ENCODE results near the gene TMEM61.

The TMEM61 gene

DNA sequence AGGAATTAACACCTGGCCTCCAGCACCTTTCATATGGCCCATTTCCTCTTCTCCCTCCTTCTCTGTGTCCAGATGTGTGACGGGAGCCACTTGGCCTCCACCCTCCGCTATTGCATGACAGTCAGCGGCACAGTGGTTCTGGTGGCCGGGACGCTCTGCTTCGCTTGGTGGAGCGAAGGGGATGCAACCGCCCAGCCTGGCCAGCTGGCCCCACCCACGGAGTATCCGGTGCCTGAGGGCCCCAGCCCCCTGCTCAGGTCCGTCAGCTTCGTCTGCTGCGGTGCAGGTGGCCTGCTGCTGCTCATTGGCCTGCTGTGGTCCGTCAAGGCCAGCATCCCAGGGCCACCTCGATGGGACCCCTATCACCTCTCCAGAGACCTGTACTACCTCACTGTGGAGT is 5.6 kb downstream of the TMEM61 start:
- no peak overlapping the region for H2AFZ ChIP-seq (ENCODE audit: low read length, unreplicated experiment)
- no peaks in the 10 kb centered on the region for H3K36me3 ChIP-seq (ENCODE audit: insufficient read depth, low read length)
- no peak overlapping the region for H3K27ac ChIP-seq (ENCODE audit: low read depth, low read length)

DNA sequence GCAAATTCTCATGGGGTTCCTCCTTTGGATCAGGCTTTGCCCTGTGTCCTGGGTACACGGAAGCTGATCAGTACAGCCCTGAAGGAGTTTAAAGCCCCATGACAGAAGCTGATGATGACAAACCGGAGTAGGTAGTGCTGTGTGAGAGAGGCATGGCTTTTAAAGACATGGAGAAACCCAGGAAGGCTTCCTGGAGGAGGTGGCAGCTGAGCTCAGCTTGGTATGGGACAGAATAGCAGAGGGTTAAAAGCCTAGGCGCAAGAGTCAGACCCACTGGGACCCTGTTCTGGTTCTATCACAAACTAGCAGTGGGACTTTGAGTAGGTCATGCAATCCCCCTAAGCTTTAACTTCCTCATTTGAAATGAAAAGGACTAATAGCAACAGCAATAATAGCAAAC is 6.1 kb downstream of the TMEM61 start:
- H3K4me3 ChIP-seq (ENCODE audit: low read depth, low read length), result no peak overlapping the region
- H3K4me1 ChIP-seq (ENCODE audit: control insufficient read depth, insufficient read depth, low read length, unreplicated experiment), result no peaks in the 10 kb centered on the region
- H2AFZ ChIP-seq (ENCODE audit: low read length, unreplicated experiment), result no peak overlapping the region
- H3K27me3 ChIP-seq (ENCODE audit: insufficient read depth, low read length), result peaks cover 6% of the 10 kb centered on the region; the same call in 1 of the 2 replicates
- no peak overlapping the region for H3K27ac ChIP-seq (ENCODE audit: low read depth, low read length)
- H3K79me2 ChIP-seq (ENCODE audit: control insufficient read depth, insufficient read depth, low read length, unreplicated experiment), result no peaks in the 10 kb centered on the region
- H3K36me3 ChIP-seq (ENCODE audit: insufficient read depth, low read length), result no peaks in the 10 kb centered on the region

More for the DNA sequence above, 5.6 kb downstream of the TMEM61 start:
- Histone ChIP-seq H3K4me3 (ENCODE audit: low read depth, low read length) (no peak overlapping the region), H3K27me3 (ENCODE audit: insufficient read depth, low read length) (peaks cover 11% of the 10 kb centered on the region), H3K79me2 (ENCODE audit: control insufficient read depth, insufficient read depth, low read length, unreplicated experiment) (no peaks in the 10 kb centered on the region), H3K4me1 (ENCODE audit: control insufficient read depth, insufficient read depth, low read length, unreplicated experiment) (no peaks in the 10 kb centered on the region)

DNA sequence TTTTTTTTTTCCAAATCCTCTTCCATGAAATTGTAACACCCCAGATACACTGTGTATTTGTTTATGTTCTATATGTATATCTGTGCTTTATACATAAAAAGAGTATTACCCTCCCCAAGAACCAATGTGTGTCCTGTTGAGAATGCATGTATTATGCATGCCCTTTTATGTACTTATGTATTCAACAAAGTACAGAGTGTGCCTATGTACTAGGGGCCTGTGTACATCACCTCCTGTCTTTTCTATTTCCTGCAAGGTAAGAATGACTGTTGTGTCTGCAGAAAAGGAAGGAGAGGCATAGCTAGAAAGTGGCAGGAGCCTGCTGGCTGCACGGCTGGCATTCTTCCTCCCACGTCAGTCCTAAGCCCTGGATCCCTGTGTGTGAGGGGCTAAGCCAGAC is 7.0 kb downstream of the TMEM61 start:
- Histone ChIP-seq H3K79me2 (ENCODE audit: control insufficient read depth, insufficient read depth, low read length, unreplicated experiment) (no peaks in the 10 kb centered on the region), H2AFZ (ENCODE audit: low read length, unreplicated experiment) (no peak overlapping the region), H3K27me3 (ENCODE audit: insufficient read depth, low read length) (0 out of 2 replicates have a peak, but pooled peaks cover 2% of the 10 kb centered on the region), H3K4me1 (ENCODE audit: control insufficient read depth, insufficient read depth, low read length, unreplicated experiment) (no peaks in the 10 kb centered on the region), H3K4me3 (ENCODE audit: low read depth, low read length) (no peak overlapping the region), H3K27ac (ENCODE audit: low read depth, low read length) (no peak overlapping the region), H3K36me3 (ENCODE audit: insufficient read depth, low read length) (no peaks in the 10 kb centered on the region)

DNA sequence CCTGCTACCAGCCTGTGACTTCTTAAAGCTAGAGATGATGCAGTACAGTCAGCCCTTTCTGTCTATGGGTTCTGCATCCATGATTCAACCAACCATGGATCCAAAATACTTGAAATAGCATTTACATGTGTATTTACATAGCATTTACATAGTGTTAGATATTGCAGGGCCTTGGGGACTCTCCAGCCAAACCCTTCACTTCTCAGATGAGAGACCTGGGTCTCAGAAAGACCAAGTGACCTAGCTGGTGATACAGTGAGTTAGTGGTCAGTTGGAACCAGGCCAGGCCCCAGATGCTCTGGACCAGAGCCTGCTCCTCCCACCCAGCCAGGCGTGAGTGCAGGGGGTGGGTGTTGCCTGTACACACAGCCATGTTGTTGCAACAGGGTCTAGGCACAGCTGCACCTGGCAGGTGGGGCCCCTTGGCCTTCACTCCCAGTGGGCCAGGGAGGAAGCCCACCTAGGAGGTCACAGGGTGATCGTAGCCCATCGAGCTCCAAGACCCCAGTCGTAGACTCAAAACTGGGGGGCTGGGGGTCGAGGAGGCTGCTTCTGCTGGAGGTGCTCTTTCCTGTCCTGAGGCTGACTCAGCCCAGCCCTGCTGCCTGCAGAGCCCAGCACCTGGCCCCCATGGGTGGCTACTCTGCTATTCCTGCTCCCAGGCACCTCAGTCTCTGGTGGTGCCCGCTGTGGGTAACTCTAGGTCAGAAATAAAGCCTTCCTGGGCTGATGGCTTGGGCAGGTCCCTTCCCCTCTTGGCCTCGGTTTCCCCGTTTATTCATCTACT is 7.7 kb downstream of the TMEM61 start:
- H3K27me3 ChIP-seq (ENCODE audit: insufficient read depth, low read length), result 0 out of 2 replicates have a peak, but pooled peaks cover 2% of the 10 kb centered on the region
- no peaks in the 10 kb centered on the region for H3K36me3 ChIP-seq (ENCODE audit: insufficient read depth, low read length)
- H3K79me2 ChIP-seq (ENCODE audit: control insufficient read depth, insufficient read depth, low read length, unreplicated experiment), result no peaks in the 10 kb centered on the region
- no peak overlapping the region for H3K27ac ChIP-seq (ENCODE audit: low read depth, low read length)
- H2AFZ ChIP-seq (ENCODE audit: low read length, unreplicated experiment), result no peak overlapping the region
- H3K4me3 ChIP-seq (ENCODE audit: low read depth, low read length), result no peak overlapping the region
- H3K4me1 ChIP-seq (ENCODE audit: control insufficient read depth, insufficient read depth, low read length, unreplicated experiment), result no peaks in the 10 kb centered on the region

DNA sequence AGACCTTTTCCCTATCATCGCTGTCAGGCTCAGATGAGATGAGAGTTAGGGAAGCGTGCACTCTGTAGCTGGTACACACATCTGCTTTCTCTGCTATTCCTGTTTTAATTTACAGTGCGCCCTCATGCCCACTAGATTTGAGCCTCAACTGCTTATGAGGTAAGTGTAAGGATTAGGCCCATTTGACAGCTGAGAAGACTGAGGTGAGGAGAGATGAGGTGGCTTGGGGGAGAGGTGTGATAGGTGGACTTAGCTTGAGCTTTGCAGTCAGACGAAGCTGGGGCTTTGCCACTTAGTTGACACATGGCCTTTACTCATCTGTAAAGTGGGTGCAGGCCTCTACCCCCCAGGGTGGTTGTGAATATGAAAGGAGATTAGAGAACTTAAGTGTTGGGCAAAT is 8.5 kb downstream of the TMEM61 start:
- Histone ChIP-seq H3K27ac (ENCODE audit: low read depth, low read length) (no peak overlapping the region), H3K4me1 (ENCODE audit: control insufficient read depth, insufficient read depth, low read length, unreplicated experiment) (no peaks in the 10 kb centered on the region), H2AFZ (ENCODE audit: low read length, unreplicated experiment) (no peak overlapping the region), H3K79me2 (ENCODE audit: control insufficient read depth, insufficient read depth, low read length, unreplicated experiment) (no peaks in the 10 kb centered on the region), H3K4me3 (ENCODE audit: low read depth, low read length) (no peak overlapping the region), H3K27me3 (ENCODE audit: insufficient read depth, low read length) (no peaks in the 10 kb centered on the region), H3K36me3 (ENCODE audit: insufficient read depth, low read length) (no peaks in the 10 kb centered on the region)

DNA sequence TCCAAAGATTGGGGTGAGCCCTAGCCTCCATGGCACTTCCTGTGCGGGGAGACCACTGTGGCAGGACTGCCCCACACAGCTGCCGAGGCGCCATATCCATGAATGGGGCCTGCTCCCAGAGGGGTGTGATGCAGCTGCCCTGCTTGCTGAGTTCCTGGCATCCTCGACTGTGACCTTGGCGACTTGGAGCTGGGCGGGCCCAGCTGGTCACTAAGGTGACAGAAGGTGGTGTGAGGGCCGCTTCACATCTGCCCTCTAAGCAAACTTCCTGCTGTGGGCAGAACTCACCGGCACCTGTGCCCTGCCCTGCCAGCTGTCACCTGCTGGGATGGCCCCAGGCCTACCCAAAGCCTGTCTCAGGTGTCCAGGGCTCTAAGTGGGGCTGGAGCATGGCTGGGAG is 9.0 kb downstream of the TMEM61 start:
- no peak overlapping the region for H2AFZ ChIP-seq (ENCODE audit: low read length, unreplicated experiment)
- no peaks in the 10 kb centered on the region for H3K79me2 ChIP-seq (ENCODE audit: control insufficient read depth, insufficient read depth, low read length, unreplicated experiment)
- H3K36me3 ChIP-seq (ENCODE audit: insufficient read depth, low read length), result no peaks in the 10 kb centered on the region
- H3K27ac ChIP-seq (ENCODE audit: low read depth, low read length), result no peak overlapping the region
- H3K27me3 ChIP-seq (ENCODE audit: insufficient read depth, low read length), result no peaks in the 10 kb centered on the region
- H3K4me3 ChIP-seq (ENCODE audit: low read depth, low read length), result no peak overlapping the region
- H3K4me1 ChIP-seq (ENCODE audit: control insufficient read depth, insufficient read depth, low read length, unreplicated experiment), result no peaks in the 10 kb centered on the region

DNA sequence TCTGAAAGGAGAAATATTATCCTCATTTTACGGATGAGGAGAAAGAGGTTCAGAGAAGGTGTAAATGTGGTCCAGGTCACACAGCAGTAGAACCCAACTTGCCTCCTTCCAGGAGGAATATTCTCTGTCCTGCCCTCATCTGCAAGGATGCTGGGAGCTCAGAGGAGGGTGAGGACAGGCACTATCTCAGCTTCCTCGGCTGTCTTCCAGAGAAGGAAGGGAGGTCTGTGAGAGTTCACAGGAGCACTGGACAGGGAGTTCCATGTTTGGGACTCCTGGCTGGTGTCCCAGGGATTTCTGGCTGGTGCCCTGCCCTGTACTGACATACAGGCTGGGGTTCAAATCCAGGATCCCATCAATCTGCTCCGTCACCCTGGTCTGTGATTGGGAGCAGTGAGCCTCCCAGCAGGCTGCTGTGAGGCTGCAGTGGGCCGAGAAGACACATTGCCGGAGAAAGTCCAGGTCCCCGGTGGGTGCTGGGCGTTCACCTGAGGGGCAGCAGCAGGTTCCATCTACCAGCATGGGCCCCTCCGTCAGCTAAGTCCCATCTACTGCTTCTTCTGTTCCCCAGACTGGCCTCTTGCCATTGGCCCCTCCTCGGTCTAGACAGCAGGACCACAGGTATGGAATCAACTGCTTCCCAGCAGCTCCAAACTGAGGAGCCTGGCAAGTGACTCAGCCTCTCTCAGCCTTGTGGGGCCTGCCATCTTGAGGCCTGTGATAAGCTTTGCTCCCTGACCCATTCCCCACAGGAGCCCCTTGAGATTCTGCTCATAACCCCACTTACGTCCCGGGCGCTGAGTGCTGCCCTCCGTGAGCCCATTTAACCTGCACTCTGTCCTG is 9.8 kb downstream of the TMEM61 start:
- H3K36me3 ChIP-seq (ENCODE audit: insufficient read depth, low read length), result no peaks in the 10 kb centered on the region
- no peak overlapping the region for H2AFZ ChIP-seq (ENCODE audit: low read length, unreplicated experiment)
- no peak overlapping the region for H3K27ac ChIP-seq (ENCODE audit: low read depth, low read length)
- no peak overlapping the region for H3K4me3 ChIP-seq (ENCODE audit: low read depth, low read length)
- H3K27me3 ChIP-seq (ENCODE audit: insufficient read depth, low read length), result no peaks in the 10 kb centered on the region
- H3K4me1 ChIP-seq (ENCODE audit: control insufficient read depth, insufficient read depth, low read length, unreplicated experiment), result no peaks in the 10 kb centered on the region
- H3K79me2 ChIP-seq (ENCODE audit: control insufficient read depth, insufficient read depth, low read length, unreplicated experiment), result no peaks in the 10 kb centered on the region

DNA sequence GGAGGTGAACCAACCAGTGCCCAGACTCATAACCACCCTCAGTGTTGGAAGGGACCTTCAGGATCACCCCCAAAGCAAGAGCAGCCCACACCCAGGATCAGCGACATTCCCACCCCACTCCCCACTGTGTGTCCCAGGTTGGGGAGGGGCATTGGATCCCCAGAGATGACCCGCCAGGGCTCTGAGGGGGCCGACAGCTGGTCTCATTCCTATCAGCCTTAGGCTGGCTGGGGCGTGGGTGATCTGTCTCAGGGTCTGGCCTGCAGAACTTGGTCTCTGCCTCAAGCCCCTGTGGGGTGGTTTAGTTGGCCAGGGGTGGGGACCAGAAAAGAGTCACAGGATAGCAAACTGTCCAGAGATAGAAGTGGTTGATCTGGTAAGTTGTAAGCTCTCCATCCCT is 10.5 kb downstream of the TMEM61 start:
- peaks cover 4% of the 10 kb centered on the region for H3K27me3 ChIP-seq (ENCODE audit: insufficient read depth, low read length)
- H3K4me3 ChIP-seq (ENCODE audit: low read depth, low read length), result no peak overlapping the region
- H3K36me3 ChIP-seq (ENCODE audit: insufficient read depth, low read length), result no peaks in the 10 kb centered on the region
- no peak overlapping the region for H3K27ac ChIP-seq (ENCODE audit: low read depth, low read length)
- H3K79me2 ChIP-seq (ENCODE audit: control insufficient read depth, insufficient read depth, low read length, unreplicated experiment), result no peaks in the 10 kb centered on the region
- no peaks in the 10 kb centered on the region for H3K4me1 ChIP-seq (ENCODE audit: control insufficient read depth, insufficient read depth, low read length, unreplicated experiment)
- H2AFZ ChIP-seq (ENCODE audit: low read length, unreplicated experiment), result no peak overlapping the region

DNA sequence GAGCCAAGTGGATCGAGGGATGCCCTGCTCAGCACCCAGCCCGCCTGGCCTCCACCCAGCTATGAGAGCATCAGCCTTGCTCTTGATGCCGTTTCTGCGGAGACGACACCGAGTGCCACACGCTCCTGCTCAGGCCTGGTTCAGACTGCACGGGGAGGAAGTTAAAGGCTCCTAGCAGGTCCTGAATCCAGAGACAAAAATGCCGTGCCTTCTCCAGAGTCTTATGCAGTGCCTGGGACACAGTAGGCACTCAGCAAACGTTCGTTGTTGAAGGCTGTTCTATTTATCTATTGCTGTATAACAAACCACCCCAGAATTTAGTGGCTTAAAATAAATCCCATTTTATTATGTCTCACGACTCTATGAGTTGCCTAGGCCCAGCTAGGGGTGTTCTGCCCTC is 11.5 kb downstream of the TMEM61 start:
- no peaks in the 10 kb centered on the region for H3K4me1 ChIP-seq (ENCODE audit: control insufficient read depth, insufficient read depth, low read length, unreplicated experiment)
- H3K4me3 ChIP-seq (ENCODE audit: low read depth, low read length), result no peak overlapping the region
- H2AFZ ChIP-seq (ENCODE audit: low read length, unreplicated experiment), result no peak overlapping the region
- no peak overlapping the region for H3K27ac ChIP-seq (ENCODE audit: low read depth, low read length)
- no peaks in the 10 kb centered on the region for H3K79me2 ChIP-seq (ENCODE audit: control insufficient read depth, insufficient read depth, low read length, unreplicated experiment)
- no peaks in the 10 kb centered on the region for H3K36me3 ChIP-seq (ENCODE audit: insufficient read depth, low read length)
- H3K27me3 ChIP-seq (ENCODE audit: insufficient read depth, low read length), result peaks cover 5% of the 10 kb centered on the region

DNA sequence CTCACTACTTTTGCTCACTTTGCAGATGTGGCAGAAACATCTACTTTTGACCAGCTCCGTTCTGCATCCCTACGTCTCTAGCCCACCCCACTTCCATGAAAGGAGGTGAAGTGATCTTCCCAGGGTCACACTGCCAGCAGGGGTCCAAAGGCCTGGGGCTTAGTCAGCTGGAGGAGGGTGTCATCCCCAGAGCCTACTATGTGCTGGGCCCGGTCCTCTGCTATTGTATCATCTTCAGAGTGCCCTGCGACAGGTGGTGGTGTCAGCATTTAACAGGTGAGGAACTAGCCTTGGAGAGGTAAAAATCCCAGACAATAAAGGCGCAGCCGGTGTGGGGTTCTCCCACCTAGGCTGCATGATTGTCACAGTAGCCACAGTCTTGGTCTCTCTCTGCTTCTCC is 12.7 kb downstream of the TMEM61 start:
- Histone ChIP-seq H3K4me1 (ENCODE audit: control insufficient read depth, insufficient read depth, low read length, unreplicated experiment) (no peaks in the 10 kb centered on the region), H3K79me2 (ENCODE audit: control insufficient read depth, insufficient read depth, low read length, unreplicated experiment) (no peaks in the 10 kb centered on the region), H3K27ac (ENCODE audit: low read depth, low read length) (no peak overlapping the region), H3K36me3 (ENCODE audit: insufficient read depth, low read length) (no peaks in the 10 kb centered on the region), H3K4me3 (ENCODE audit: low read depth, low read length) (no peak overlapping the region), H2AFZ (ENCODE audit: low read length, unreplicated experiment) (no peak overlapping the region), H3K27me3 (ENCODE audit: insufficient read depth, low read length) (peaks cover 9% of the 10 kb centered on the region)

Data from ACC112 (cell line).